Measurements from ENCODE around the gene PAX2.

DNA sequence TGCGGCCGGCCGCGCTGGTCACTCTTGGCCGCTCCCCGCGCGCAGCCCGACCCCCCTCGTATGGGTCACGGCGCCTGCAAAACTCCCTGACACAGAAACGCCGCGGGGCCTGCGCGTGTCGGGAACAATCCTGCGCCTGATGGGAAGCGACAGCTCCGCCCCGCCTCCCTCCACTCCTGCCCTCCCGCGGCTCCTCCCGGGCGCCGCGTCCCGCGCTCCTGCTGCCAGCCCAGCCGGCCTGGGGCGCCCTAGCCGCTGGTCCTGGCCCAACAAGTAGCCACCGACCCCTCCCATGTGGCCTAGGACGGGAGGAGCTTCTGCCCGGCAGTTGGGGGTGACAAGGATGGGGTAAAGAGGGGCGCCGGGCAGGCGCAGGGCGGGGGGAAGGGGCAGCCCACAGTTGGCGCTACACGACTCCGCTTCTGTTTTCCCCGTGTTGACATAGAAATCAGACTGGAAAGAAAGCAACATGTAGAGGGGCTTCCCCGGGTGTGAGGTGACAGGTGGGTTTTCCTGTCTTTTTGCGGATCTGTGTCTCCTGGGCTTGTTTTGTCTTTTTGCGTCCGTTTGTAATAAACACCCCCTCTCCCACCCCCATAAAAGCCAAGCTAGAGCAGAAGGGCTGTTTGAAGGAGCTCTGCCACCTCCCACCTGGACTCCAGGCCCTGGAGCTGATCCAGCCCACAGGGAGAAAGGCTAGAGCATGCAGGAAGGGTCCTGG lies 35.1 kb upstream of the PAX2 start:
- TF ChIP-seq, protein P1, sequence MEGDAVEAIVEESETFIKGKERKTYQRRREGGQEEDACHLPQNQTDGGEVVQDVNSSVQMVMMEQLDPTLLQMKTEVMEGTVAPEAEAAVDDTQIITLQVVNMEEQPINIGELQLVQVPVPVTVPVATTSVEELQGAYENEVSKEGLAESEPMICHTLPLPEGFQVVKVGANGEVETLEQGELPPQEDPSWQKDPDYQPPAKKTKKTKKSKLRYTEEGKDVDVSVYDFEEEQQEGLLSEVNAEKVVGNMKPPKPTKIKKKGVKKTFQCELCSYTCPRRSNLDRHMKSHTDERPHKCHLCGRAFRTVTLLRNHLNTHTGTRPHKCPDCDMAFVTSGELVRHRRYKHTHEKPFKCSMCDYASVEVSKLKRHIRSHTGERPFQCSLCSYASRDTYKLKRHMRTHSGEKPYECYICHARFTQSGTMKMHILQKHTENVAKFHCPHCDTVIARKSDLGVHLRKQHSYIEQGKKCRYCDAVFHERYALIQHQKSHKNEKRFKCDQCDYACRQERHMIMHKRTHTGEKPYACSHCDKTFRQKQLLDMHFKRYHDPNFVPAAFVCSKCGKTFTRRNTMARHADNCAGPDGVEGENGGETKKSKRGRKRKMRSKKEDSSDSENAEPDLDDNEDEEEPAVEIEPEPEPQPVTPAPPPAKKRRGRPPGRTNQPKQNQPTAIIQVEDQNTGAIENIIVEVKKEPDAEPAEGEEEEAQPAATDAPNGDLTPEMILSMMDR (conservative IDR thresholded peaks at IDR 0.05): no peak
- TF ChIP-seq ZFX (IDR thresholded peaks at IDR 0.05): no peak
